Naive B cell (primary cell): ENCODE results near the gene CD163L1. TPM values are rescaled to one million over a fixed set of nuclear protein-coding genes. Genes with fewer than 3 reads are reported as not detected.

Experiments
- ATAC-seq, 2 donors: fragments of 150-1000 bp; cut with Tn5 transposase; 2 replicates each; pipeline ENCODE4 v1.10.0; 2021; ENCODE audit warnings: low read depth in 2 of 2, mild to moderate bottlenecking in 2 of 2, moderate library complexity in 2 of 2
- DNase-seq: peaks from one replicate; pipeline ENCODE4 v3.0.0; 2022
- H3K27ac Mint-ChIP-seq, 6 donors: one replicate each; pipeline ENCODE4 v1.8.0; 2020 to 2022; ENCODE audit warnings: mild to moderate bottlenecking in 6 of 6, mixed read lengths in 6 of 6, moderate library complexity in 5 of 6, inconsistent platforms in 2 of 6
- H3K27me3 Mint-ChIP-seq, 3 donors: one replicate each; pipeline ENCODE4 v1.8.0; 2021 to 2022; ENCODE audit warnings: mixed read lengths in 3 of 3, mild to moderate bottlenecking in 1 of 3
- H3K36me3 Mint-ChIP-seq, 2 donors: one replicate each; pipeline ENCODE4 v1.8.0; 2020 to 2022; ENCODE audit warnings: mixed read lengths in 2 of 2, inconsistent platforms in 1 of 2, mild to moderate bottlenecking in 1 of 2
- H3K4me1 Mint-ChIP-seq, 3 donors: one replicate each; pipeline ENCODE4 v1.8.0; 2020 to 2022; ENCODE audit warnings: mixed read lengths in 3 of 3, inconsistent platforms in 1 of 3, mild to moderate bottlenecking in 1 of 3, moderate library complexity in 1 of 3
- H3K4me3 Mint-ChIP-seq, 8 donors: one replicate each; pipeline ENCODE4 v1.8.0; 2020 to 2022; ENCODE audit warnings: mild to moderate bottlenecking in 8 of 8, mixed read lengths in 8 of 8, moderate library complexity in 8 of 8, inconsistent platforms in 2 of 8
- H3K9me3 Mint-ChIP-seq, 7 donors: one replicate each; pipeline ENCODE4 v1.8.0; 2020 to 2022; ENCODE audit warnings: mixed read lengths in 7 of 7, mild to moderate bottlenecking in 5 of 7, inconsistent platforms in 2 of 7, moderate library complexity in 1 of 7
- polyA plus RNA-seq, 6 donors: library from polyadenylated mRNA; unstranded; fragments of 300-500 nt; fragmentation: Illumina TruSeq; gene quantifications; one replicate each; pipeline ENCODE4 v1.2.3, GENCODE V29; 2021; ENCODE audit warnings: low read depth in 6 of 6

Gene CD163L1
- not detected for polyA plus RNA-seq

DNA sequence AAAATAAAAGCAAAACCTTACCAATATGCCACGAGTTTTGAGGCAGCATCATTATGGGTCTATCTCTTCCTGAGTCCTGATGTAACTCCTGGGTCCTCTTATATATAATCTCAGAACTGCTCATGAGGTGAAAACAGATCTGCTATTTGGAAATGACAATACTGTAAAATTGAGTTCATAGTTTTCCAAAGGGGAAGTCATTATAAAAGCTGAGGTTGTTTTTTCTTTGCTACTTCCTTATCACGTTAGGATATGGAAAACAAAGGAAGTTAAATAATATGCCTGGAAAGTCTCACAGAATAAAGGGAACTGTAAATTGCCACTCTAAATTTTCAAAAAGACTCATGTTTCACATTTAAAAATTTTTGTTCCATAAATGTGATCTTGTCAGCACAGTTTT lies at the start of gene CD163L1:
Gene CD163L1 (minus strand): TSS at position 78 of the 400 bp plus-strand sequence. CDS start 26 bp downstream, at position 52.
- Mint-ChIP-seq H3K27me3 (peaks cover 8 to 40% (median 36%) of the 10 kb centered on the region in 3 donors), H3K4me3 (no peak within 1 kb of the TSS), H3K4me1 (peaks cover 0 to 4% (median 0%) of the 10 kb centered on the region in 3 donors), H3K36me3 (peaks cover 0 to 9% of the 10 kb centered on the region in 2 donors), H3K27ac (no peak within 1 kb of the TSS), H3K9me3 (peaks cover 0 to 7% (median 4%) of the 10 kb centered on the region in 7 donors)
- DNase-seq (no peak), ATAC-seq (no peak)

DNA sequence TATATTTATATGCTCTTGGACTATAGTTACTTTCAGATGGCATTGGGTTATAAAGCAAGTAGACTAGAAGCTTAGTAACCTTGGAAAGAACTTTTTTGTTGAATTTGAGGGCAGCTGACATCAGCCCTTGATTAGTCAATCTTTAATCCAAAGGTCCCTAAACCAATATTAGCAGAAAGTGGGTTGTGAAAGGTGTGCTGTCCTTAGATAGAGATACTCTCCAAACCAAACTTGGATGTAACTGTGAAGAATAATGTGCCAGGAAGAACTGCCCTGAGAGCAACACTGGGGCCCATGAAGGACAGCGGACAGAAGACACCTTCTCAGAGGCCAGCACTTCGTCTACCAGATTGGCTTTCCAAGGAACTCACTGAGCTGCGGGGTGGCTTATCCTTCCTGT lies 49.1 kb upstream of the CD163L1 start:
- Mint-ChIP-seq H3K4me1 (no peaks in the 10 kb centered on the region), H3K27ac (no peak overlapping the region), H3K27me3 (peaks cover 13 to 30% (median 14%) of the 10 kb centered on the region in 3 donors), H3K9me3 (peaks cover 0 to 2% (median 0%) of the 10 kb centered on the region in 7 donors), H3K4me3 (no peak overlapping the region), H3K36me3 (no peaks in the 10 kb centered on the region)
- DNase-seq (no peak), ATAC-seq (no peak)

- H3K36me3 Mint-ChIP-seq = no peaks in the 10 kb centered on the region
- ATAC-seq = no peak
Observed at GRCh38 chr12:7486512-7486911, 42.6 kb upstream of the CD163L1 start.

GRCh38 chr12:7485095-7485494 lies 41.1 kb upstream of the CD163L1 start:
- Mint-ChIP-seq H3K4me1 (no peaks in the 10 kb centered on the region), H3K36me3 (no peaks in the 10 kb centered on the region), H3K27ac (no peak overlapping the region), H3K9me3 (no peaks in the 10 kb centered on the region), H3K27me3 (peaks cover 5 to 10% (median 7%) of the 10 kb centered on the region in 3 donors), H3K4me3 (no peak overlapping the region)
- no peak for ATAC-seq
- DNase-seq = no peak

More at GRCh38 chr12:7486512-7486911, 42.6 kb upstream of the CD163L1 start:
- Mint-ChIP-seq H3K9me3 (no peaks in the 10 kb centered on the region), H3K27ac (no peak overlapping the region), H3K27me3 (peaks cover 5 to 15% (median 7%) of the 10 kb centered on the region in 3 donors), H3K4me3 (no peak overlapping the region), H3K4me1 (no peaks in the 10 kb centered on the region)
- DNase-seq = no peak

DNA sequence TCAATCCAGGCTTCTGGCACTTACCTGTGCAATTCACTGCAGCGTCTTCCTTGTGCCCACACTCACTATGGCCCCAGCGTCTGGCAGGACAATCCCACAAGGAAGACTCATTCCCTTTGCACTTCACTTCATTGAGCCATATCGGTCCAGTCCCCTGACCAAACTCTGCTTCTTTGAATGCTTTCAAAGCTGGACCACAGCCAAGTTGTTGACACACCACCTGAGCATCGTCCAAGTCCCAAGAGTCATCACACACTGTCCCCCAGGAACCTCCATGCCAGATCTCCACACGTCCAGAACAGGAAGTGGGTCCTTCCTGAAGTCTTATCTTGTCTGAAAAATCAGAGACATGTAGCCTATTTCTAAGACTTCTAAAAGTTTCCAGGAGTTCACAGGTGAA lies 39.4 kb upstream of the CD163L1 start:
- ATAC-seq (no peak), DNase-seq (no peak)
- H3K36me3 Mint-ChIP-seq = no peaks in the 10 kb centered on the region
- H3K27me3 Mint-ChIP-seq = peaks cover 4 to 10% (median 7%) of the 10 kb centered on the region in 3 donors
- H3K27ac Mint-ChIP-seq = no peak overlapping the region
- H3K9me3 Mint-ChIP-seq = no peaks in the 10 kb centered on the region
- H3K4me1 Mint-ChIP-seq = no peaks in the 10 kb centered on the region
- H3K4me3 Mint-ChIP-seq = no peak overlapping the region

GRCh38 chr12:7479771-7480170 lies 35.8 kb upstream of the CD163L1 start:
- no peak overlapping the region for H3K27ac Mint-ChIP-seq
- no peaks in the 10 kb centered on the region for H3K4me1 Mint-ChIP-seq
- no peak for ATAC-seq

GRCh38 chr12:7472060-7472459 lies 28.1 kb upstream of the CD163L1 start:
- no peak overlapping the region for H3K4me3 Mint-ChIP-seq
- peaks cover 4 to 27% (median 8%) of the 10 kb centered on the region in 7 donors for H3K9me3 Mint-ChIP-seq
- ATAC-seq (no peak), DNase-seq (no peak)
- H3K27me3 Mint-ChIP-seq = peaks cover 9 to 27% (median 23%) of the 10 kb centered on the region in 3 donors
- no peaks in the 10 kb centered on the region for H3K36me3 Mint-ChIP-seq
- no peaks in the 10 kb centered on the region for H3K4me1 Mint-ChIP-seq
- H3K27ac Mint-ChIP-seq = no peak overlapping the region

More at GRCh38 chr12:7479771-7480170, 35.8 kb upstream of the CD163L1 start:
- no peak for DNase-seq
- Mint-ChIP-seq H3K9me3 (peaks cover 0 to 3% (median 0%) of the 10 kb centered on the region in 7 donors), H3K36me3 (no peaks in the 10 kb centered on the region), H3K4me3 (no peak overlapping the region), H3K27me3 (peaks cover 0 to 10% (median 7%) of the 10 kb centered on the region in 3 donors)

DNA sequence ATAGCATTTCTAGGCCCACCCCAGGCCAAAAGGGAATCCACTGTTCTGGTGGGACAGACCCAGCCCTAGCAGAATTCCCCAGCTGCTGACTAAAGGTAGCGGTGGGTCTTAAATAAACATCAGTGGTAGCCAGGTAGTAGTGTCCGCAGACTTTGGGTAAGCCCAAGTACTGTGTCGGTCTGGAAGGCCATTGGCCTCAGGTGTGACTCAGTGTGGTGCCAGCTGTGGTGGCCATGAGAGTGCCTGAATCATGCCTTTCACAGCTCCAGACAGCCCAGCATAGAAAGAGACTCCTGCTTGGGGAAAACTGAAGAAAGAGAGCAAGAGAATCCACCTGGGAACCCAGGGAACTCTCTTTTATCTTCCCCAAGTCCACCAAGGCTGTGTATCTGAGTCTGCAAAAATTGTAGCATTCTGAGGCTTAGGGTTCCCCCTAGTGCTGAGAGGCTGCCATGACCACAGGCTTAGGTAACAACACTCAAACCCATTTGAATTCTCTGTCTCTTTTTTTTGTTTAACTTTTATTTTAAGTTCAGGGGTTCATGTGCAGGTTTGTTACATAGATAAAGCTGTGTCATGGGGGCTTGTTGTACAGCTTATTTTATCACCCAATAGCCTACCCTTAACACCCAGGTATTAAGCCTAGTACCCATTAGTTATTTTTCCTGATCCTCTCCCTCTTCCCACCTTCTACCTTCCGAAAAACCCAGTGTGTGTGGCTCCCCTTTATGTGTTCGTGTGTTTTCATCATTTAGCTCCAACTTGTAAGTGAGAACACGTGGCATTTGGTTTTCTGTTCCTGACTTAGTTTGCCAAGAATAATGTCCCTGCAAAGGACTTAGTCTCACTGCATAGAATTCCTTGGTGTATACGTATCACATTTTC lies 16.7 kb upstream of the CD163L1 start:
- Mint-ChIP-seq H3K4me1 (no peaks in the 10 kb centered on the region), H3K4me3 (no peak overlapping the region), H3K27ac (no peak overlapping the region), H3K9me3 (peaks cover 0 to 2% (median 0%) of the 10 kb centered on the region in 7 donors), H3K27me3 (peaks cover 2 to 15% (median 13%) of the 10 kb centered on the region in 3 donors), H3K36me3 (no peaks in the 10 kb centered on the region)
- DNase-seq (peak; percentile 6), ATAC-seq (no peak)

GRCh38 chr12:7459973-7460372 lies 16.0 kb upstream of the CD163L1 start:
- Mint-ChIP-seq H3K27me3 (peaks cover 0 to 13% (median 10%) of the 10 kb centered on the region in 3 donors), H3K4me3 (no peak overlapping the region), H3K4me1 (no peaks in the 10 kb centered on the region), H3K36me3 (no peaks in the 10 kb centered on the region), H3K27ac (no peak overlapping the region), H3K9me3 (no peaks in the 10 kb centered on the region)
- ATAC-seq (no peak), DNase-seq (no peak)

- H3K4me3 Mint-ChIP-seq = no peak overlapping the region
Observed at GRCh38 chr12:7451756-7452155, 7.8 kb upstream of the CD163L1 start.

DNA sequence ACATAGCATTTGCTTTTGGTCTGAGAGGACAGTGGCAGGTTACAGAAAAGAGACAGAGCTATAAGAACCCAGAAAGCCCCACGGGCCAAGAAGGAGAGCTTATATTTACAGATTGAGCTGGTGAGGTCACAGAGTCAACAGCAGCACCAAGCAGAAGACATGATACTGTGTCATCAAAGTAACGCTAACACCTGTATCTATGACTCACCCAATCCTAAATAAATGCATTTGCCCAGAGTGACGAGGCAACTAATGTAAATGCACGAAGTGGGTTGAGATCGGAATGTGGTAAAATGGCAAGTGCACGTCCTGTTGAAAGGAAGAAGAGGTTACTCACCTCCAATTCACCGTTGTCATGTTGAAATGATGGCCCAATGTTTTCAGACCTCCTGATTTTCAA lies 6.7 kb upstream of the CD163L1 start:
- Mint-ChIP-seq H3K27ac (peak overlapping the region in 1 of 6 donors; percentile 58), H3K27me3 (peaks cover 0 to 11% (median 5%) of the 10 kb centered on the region in 3 donors), H3K4me3 (no peak overlapping the region), H3K4me1 (no peaks in the 10 kb centered on the region), H3K36me3 (peaks cover 0 to 7% of the 10 kb centered on the region in 2 donors), H3K9me3 (peaks cover 4 to 24% (median 7%) of the 10 kb centered on the region in 7 donors)
- DNase-seq (no peak), ATAC-seq (no peak)

More at GRCh38 chr12:7451756-7452155, 7.8 kb upstream of the CD163L1 start:
- no peak for DNase-seq
- no peak for ATAC-seq
- H3K27me3 Mint-ChIP-seq = peaks cover 0 to 11% (median 5%) of the 10 kb centered on the region in 3 donors
- no peak overlapping the region for H3K27ac Mint-ChIP-seq
- no peaks in the 10 kb centered on the region for H3K4me1 Mint-ChIP-seq
- peaks cover 0 to 7% of the 10 kb centered on the region in 2 donors for H3K36me3 Mint-ChIP-seq
- peaks cover 4 to 24% (median 7%) of the 10 kb centered on the region in 7 donors for H3K9me3 Mint-ChIP-seq

DNA sequence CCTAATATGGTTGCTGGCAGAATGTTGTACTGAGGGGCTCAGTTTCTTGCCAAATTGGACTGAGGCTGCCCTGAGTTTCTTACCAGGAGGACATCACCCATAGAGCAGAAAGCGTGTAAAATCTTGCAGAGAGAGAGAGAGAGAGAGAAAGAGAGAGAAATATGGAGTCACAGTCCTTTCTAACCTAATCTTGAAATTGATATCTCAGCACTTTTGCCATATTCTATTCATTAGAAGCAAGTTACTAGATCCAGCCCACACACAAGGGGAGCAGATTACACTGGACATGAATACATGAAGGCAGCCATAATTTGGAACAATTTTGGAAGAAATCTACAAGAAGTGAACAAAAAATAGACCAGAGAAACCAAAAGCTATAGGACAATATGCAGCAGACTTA lies 4.1 kb upstream of the CD163L1 start:
- Mint-ChIP-seq H3K27ac (no peak overlapping the region), H3K27me3 (peaks cover 0 to 11% (median 10%) of the 10 kb centered on the region in 3 donors), H3K9me3 (peaks cover 0 to 8% (median under 1%) of the 10 kb centered on the region in 7 donors), H3K36me3 (no peaks in the 10 kb centered on the region), H3K4me3 (no peak overlapping the region), H3K4me1 (no peaks in the 10 kb centered on the region)
- DNase-seq = no peak
- ATAC-seq = no peak

DNA sequence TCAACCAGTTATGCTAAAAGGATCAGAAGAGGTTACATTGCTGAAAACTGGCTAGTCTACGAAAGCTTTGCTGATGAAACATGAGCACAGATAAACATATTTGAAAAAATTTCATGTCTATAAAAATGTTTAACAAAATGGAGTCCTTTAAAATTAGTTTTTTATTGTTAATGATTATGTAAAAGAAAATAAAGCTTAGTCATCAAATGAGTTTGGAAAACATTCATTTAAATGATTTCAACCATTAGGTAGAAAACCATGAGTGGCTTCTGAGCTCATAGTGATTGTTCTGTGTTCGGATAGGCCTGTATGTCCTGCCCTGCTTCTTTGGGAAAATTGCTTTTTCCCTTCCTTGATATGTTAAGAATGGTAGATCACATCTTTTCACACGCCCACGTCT lies 584 bp upstream of the CD163L1 start:
- H3K27ac Mint-ChIP-seq = no peak overlapping the region
- no peak overlapping the region for H3K4me3 Mint-ChIP-seq
- peaks cover 8 to 36% (median 32%) of the 10 kb centered on the region in 3 donors for H3K27me3 Mint-ChIP-seq
- peaks cover 0 to 4% of the 10 kb centered on the region in 2 donors for H3K36me3 Mint-ChIP-seq
- H3K4me1 Mint-ChIP-seq = peaks cover 0 to 3% (median 0%) of the 10 kb centered on the region in 3 donors
- peaks cover 0 to 4% (median 3%) of the 10 kb centered on the region in 7 donors for H3K9me3 Mint-ChIP-seq
- no peak for ATAC-seq
- no peak for DNase-seq

- Mint-ChIP-seq H3K4me1 (peaks cover 0 to 4% (median 0%) of the 10 kb centered on the region in 3 donors), H3K36me3 (peaks cover 0 to 10% of the 10 kb centered on the region in 2 donors), H3K4me3 (no peak overlapping the region), H3K9me3 (peaks cover 0 to 9% (median 4%) of the 10 kb centered on the region in 7 donors), H3K27ac (no peak overlapping the region), H3K27me3 (peaks cover 14 to 43% (median 33%) of the 10 kb centered on the region in 3 donors)
- DNase-seq (no peak), ATAC-seq (no peak)
Observed at GRCh38 chr12:7441216-7441615, 2.7 kb downstream of the CD163L1 start.
